Activated naive CD4-positive, alpha-beta T cell treated with anti-CD3 and anti-CD28 coated beads for 36 hours (primary cell): ENCODE measurements around the gene PRDX1. TPM values are rescaled to one million over a fixed set of nuclear protein-coding genes. Genes with fewer than 3 reads are reported as not detected.
"Not testable (repeated sequence)": the region's sequence is repeated elsewhere in the genome, so short reads cannot be mapped to it uniquely, and the experiment has no call there.

Experiments used
- CTCF ChIA-PET: fragments of 350-600 bp; sonication (Branson Sonifier 250); formaldehyde crosslinking; loops from one replicate; lab custom pipeline; 2021; ENCODE audit warnings: antibody characterized with exemption; lab: Charles Lee
- DNase-seq: peaks from one replicate; pipeline ENCODE4 v3.0.0-alpha.2; 2020
- H3K27ac Mint-ChIP-seq: one replicate; pipeline ENCODE4 v1.8.0; 2021; ENCODE audit warnings: mild to moderate bottlenecking, mixed read lengths
- H3K27me3 Mint-ChIP-seq: one replicate; pipeline ENCODE4 v1.8.0; 2021; ENCODE audit warnings: low read depth, mixed read lengths
- H3K36me3 Mint-ChIP-seq: one replicate; pipeline ENCODE4 v1.8.0; 2021; ENCODE audit warnings: low read depth, mixed read lengths
- H3K4me1 Mint-ChIP-seq: one replicate; pipeline ENCODE4 v1.8.0; 2021; ENCODE audit warnings: low read depth, mixed read lengths
- H3K4me3 Mint-ChIP-seq: one replicate; pipeline ENCODE4 v1.8.0; 2021; ENCODE audit warnings: mild to moderate bottlenecking, moderate library complexity, mixed read lengths
- H3K9me3 Mint-ChIP-seq: one replicate; pipeline ENCODE4 v1.8.0; 2021; ENCODE audit warnings: mixed read lengths
- intact Hi-C: fragments of 100-400 bp; cut with micrococcal nuclease; formaldehyde crosslinking; loops from one replicate; pipeline ENCODE4 v1.15.1; 2023
- total RNA-seq, 2 experiments: library from RNA; stranded (reverse); gene quantifications; one replicate each; pipeline ENCODE4 v1.2.3, GENCODE V29; 2021

The PRDX1 gene
- total RNA-seq, 2 experiments from 2014 or later, result 596 to 641 TPM

GRCh38 chr1:45513532-45514260, 8.0 kb downstream of the PRDX1 start:
- not testable (repeated sequence) for H3K27ac Mint-ChIP-seq, H3K4me3 Mint-ChIP-seq, H3K27me3 Mint-ChIP-seq, DNase-seq, H3K9me3 Mint-ChIP-seq
- CTCF ChIA-PET, result interaction anchor here (0.6 to 4.1 kb wide), 12 partner anchors 12 to 291 kb away, joined by 3 to 98 read pairs (median 6); partner anchors contain the start of genes MMACHC, NASP and TESK2
- intact Hi-C loops, result loop anchor here (5.0 kb wide), 1 partner anchor 664 kb away; the partner anchor contains the start of genes P3R3URF and TSPAN1
- Mint-ChIP-seq H3K4me1 (peaks cover 17% of the 10 kb centered on the region), H3K36me3 (peaks cover 54% of the 10 kb centered on the region)

GRCh38 chr1:45512641-45513054, 9.0 kb downstream of the PRDX1 start:
- Mint-ChIP-seq H3K27ac (no peak overlapping the region), H3K36me3 (peaks cover 51% of the 10 kb centered on the region), H3K4me3 (no peak overlapping the region), H3K27me3 (no peaks in the 10 kb centered on the region), H3K9me3 (no peaks in the 10 kb centered on the region), H3K4me1 (peaks cover 14% of the 10 kb centered on the region)
- peak; percentile 77 for DNase-seq
- CTCF ChIA-PET, result interaction anchor here (0.5 to 4.1 kb wide), 29 partner anchors 9 to 389 kb away, joined by 3 to 98 read pairs (median 4); partner anchors contain the start of genes AKR1A1, CCDC163, GPBP1L1 and MMACHC
- intact Hi-C loops, result loop anchor here (1.0 to 5.0 kb wide), 2 partner anchors 58 to 665 kb away; partner anchors contain the start of genes P3R3URF and TSPAN1

- Mint-ChIP-seq H3K36me3 (peaks cover 40% of the 10 kb centered on the region), H3K4me3 (no peak overlapping the region), H3K9me3 (no peaks in the 10 kb centered on the region), H3K27me3 (no peaks in the 10 kb centered on the region), H3K4me1 (peaks cover 4% of the 10 kb centered on the region), H3K27ac (peak overlapping the region; percentile 42)
- DNase-seq, result no peak
- intact Hi-C loops, result loop anchor here (5.0 kb wide), 1 partner anchor 666 kb away; the partner anchor contains the start of genes P3R3URF and TSPAN1
- CTCF ChIA-PET, result interaction anchor here (1.5 to 4.1 kb wide), 6 partner anchors 9 to 73 kb away, joined by 3 to 98 read pairs (median 10); partner anchors contain the start of genes MMACHC, NASP and PRDX1
Observed at GRCh38 chr1:45510972-45511527, 10.6 kb downstream of the PRDX1 start.

GRCh38 chr1:45510036-45510971, 11.4 kb downstream of the PRDX1 start:
- intact Hi-C loops, result loop anchor here (5.0 kb wide), 1 partner anchor 667 kb away; the partner anchor contains the start of genes P3R3URF and TSPAN1
- Mint-ChIP-seq H3K27ac (no peak overlapping the region), H3K36me3 (peaks cover 35% of the 10 kb centered on the region), H3K27me3 (no peaks in the 10 kb centered on the region), H3K4me1 (no peaks in the 10 kb centered on the region), H3K4me3 (no peak overlapping the region), H3K9me3 (no peaks in the 10 kb centered on the region)
- CTCF ChIA-PET, result interaction anchor here (2.2 to 4.1 kb wide), 4 partner anchors 9 to 74 kb away, joined by 6 to 98 read pairs (median 20); partner anchors contain the start of genes MMACHC and NASP
- DNase-seq, result no peak

GRCh38 chr1:45508295-45509151, 13.2 kb downstream of the PRDX1 start:
- Mint-ChIP-seq H3K4me3 (no peak overlapping the region), H3K4me1 (peaks cover under 1% of the 10 kb centered on the region), H3K27ac (no peak overlapping the region), H3K27me3 (no peaks in the 10 kb centered on the region), H3K9me3 (no peaks in the 10 kb centered on the region), H3K36me3 (peaks cover 22% of the 10 kb centered on the region)
- CTCF ChIA-PET, result interaction anchor here (0.6 kb wide), 1 partner anchor 9 kb away, joined by 5 read pairs; no protein-coding TSS in a partner anchor
- intact Hi-C loops, result loop anchor here (10.0 kb wide), 1 partner anchor 356 kb away; no protein-coding TSS in a partner anchor
- DNase-seq, result no peak

GRCh38 chr1:45507893-45508292, 13.8 kb downstream of the PRDX1 start:
- intact Hi-C loops, result loop anchor here (10.0 kb wide), 1 partner anchor 357 kb away; no protein-coding TSS in a partner anchor
- Mint-ChIP-seq H3K4me3 (no peak overlapping the region), H3K36me3 (peaks cover 20% of the 10 kb centered on the region), H3K9me3 (no peaks in the 10 kb centered on the region), H3K27ac (no peak overlapping the region), H3K27me3 (no peaks in the 10 kb centered on the region), H3K4me1 (peaks cover 2% of the 10 kb centered on the region)
- no peak for DNase-seq
- CTCF ChIA-PET, result interaction anchor here (0.6 to 0.9 kb wide), 2 partner anchors 9 to 66 kb away, joined by 3 to 5 read pairs; no protein-coding TSS in a partner anchor

- Mint-ChIP-seq H3K4me3 (no peak overlapping the region), H3K27me3 (no peaks in the 10 kb centered on the region), H3K36me3 (peaks cover 17% of the 10 kb centered on the region), H3K9me3 (no peaks in the 10 kb centered on the region), H3K4me1 (peaks cover 2% of the 10 kb centered on the region), H3K27ac (no peak overlapping the region)
- intact Hi-C loops, result loop anchor here (10.0 kb wide), 1 partner anchor 358 kb away; no protein-coding TSS in a partner anchor
- CTCF ChIA-PET, result interaction anchor here (0.6 to 0.9 kb wide), 2 partner anchors 28 to 67 kb away, joined by 3 read pairs; no protein-coding TSS in a partner anchor
- no peak for DNase-seq
Observed at GRCh38 chr1:45507195-45507594, 14.5 kb downstream of the PRDX1 start.

GRCh38 chr1:45503462-45504360, 18.0 kb downstream of the PRDX1 start:
- no peaks in the 10 kb centered on the region for H3K9me3 Mint-ChIP-seq
- H3K27ac Mint-ChIP-seq, result no peak overlapping the region
- CTCF ChIA-PET, result interaction anchor here (3.4 kb wide), 1 partner anchor 8 kb away, joined by 27 read pairs; no protein-coding TSS in a partner anchor
- peaks cover 4% of the 10 kb centered on the region for H3K36me3 Mint-ChIP-seq
- no peaks in the 10 kb centered on the region for H3K27me3 Mint-ChIP-seq
- peaks cover 31% of the 10 kb centered on the region for H3K4me1 Mint-ChIP-seq
- intact Hi-C loops, result loop anchor here (10.0 kb wide), 1 partner anchor 361 kb away; no protein-coding TSS in a partner anchor
- DNase-seq, result no peak
- H3K4me3 Mint-ChIP-seq, result no peak overlapping the region

GRCh38 chr1:45501505-45501859, 20.2 kb downstream of the PRDX1 start:
- no peak for DNase-seq
- peak overlapping the region; percentile 34 for H3K4me3 Mint-ChIP-seq
- H3K36me3 Mint-ChIP-seq, result peaks cover 2% of the 10 kb centered on the region
- no peaks in the 10 kb centered on the region for H3K27me3 Mint-ChIP-seq
- no peaks in the 10 kb centered on the region for H3K9me3 Mint-ChIP-seq
- H3K27ac Mint-ChIP-seq, result no peak overlapping the region
- CTCF ChIA-PET, result interaction anchor here (1.0 to 3.5 kb wide), 6 partner anchors 8 to 85 kb away, joined by 3 to 27 read pairs (median 5); partner anchors contain the start of gene PRDX1
- intact Hi-C loops, result loop anchor here (2.0 to 10.0 kb wide), 2 partner anchors 249 to 363 kb away; partner anchors contain the start of gene IPP
- H3K4me1 Mint-ChIP-seq, result peaks cover 32% of the 10 kb centered on the region

- Mint-ChIP-seq H3K27ac (peak overlapping the region; percentile 84), H3K36me3 (peaks cover 3% of the 10 kb centered on the region), H3K4me3 (peak overlapping the region; percentile 91), H3K4me1 (peaks cover 32% of the 10 kb centered on the region), H3K9me3 (no peaks in the 10 kb centered on the region), H3K27me3 (no peaks in the 10 kb centered on the region)
- CTCF ChIA-PET, result interaction anchor here (0.7 to 3.5 kb wide), 7 partner anchors 9 to 151 kb away, joined by 3 to 23 read pairs (median 3); partner anchors contain the start of genes NASP and TESK2
- peak; percentile 30 for DNase-seq
- intact Hi-C loops, result no loop called here
Observed at GRCh38 chr1:45499415-45499769, 22.3 kb downstream of the PRDX1 start.
